IMR-90 (cell line): ENCODE results near the gene OR4K1. TPM values are rescaled to one million over a fixed set of nuclear protein-coding genes. Genes with fewer than 3 reads are reported as not detected.

Experiments
- ATAC-seq: fragments of 200-7000 bp; cut with Tn5 transposase; 2 replicates; pipeline ENCODE4 v1.9.1; 2020; ENCODE audit warnings: low read depth, mild to moderate bottlenecking, moderate library complexity
- BruUV-seq: library from RNA; stranded (reverse); fragments of 400-500 nt; replicated peaks from 2 replicates; lab custom pipeline; 2021; lab: Mats Ljungman, UMichigan
- CTCF ChIA-PET: fragments of 300-600 bp; formaldehyde crosslinking; extraction: SDS; loops from one replicate; lab custom pipeline; 2021; ENCODE audit warnings: antibody characterized with exemption; lab: Yijun Ruan, JAX
- POLR2A ChIA-PET: fragments of 300-600 bp; sonication (Branson Sonifier 250); formaldehyde crosslinking; loops from one replicate; lab custom pipeline; 2022; ENCODE audit warnings: antibody characterized with exemption; ENCODE audit not compliant: unreplicated experiment; lab: Charles Lee
- DNase-seq: peaks from one replicate; pipeline ENCODE4 v3.0.0; 2013
- H2AFZ ChIP-seq: replicated peaks from 2 replicates; pipeline ENCODE3; 2013; ENCODE audit warnings: low read length, mild to moderate bottlenecking; ENCODE audit not compliant: poor library complexity
- H2AK5ac ChIP-seq: 2 replicates; pipeline ENCODE4 v1.6.1; 2013; ENCODE audit warnings: low read depth, low read length, inconsistent platforms
- H2AK9ac ChIP-seq: replicated peaks from 2 replicates; pipeline ENCODE3; 2013; ENCODE audit warnings: mild to moderate bottlenecking, low read depth, low read length, moderate library complexity; ENCODE audit not compliant: poor library complexity
- H2BK120ac ChIP-seq: 2 replicates; pipeline ENCODE4 v1.6.1; 2013; ENCODE audit warnings: low read depth, low read length, inconsistent platforms
- H2BK15ac ChIP-seq: 3 replicates; pipeline ENCODE4 v1.6.1; 2013; ENCODE audit warnings: low read depth, low read length, inconsistent platforms
- H2BK20ac ChIP-seq: 2 replicates; pipeline ENCODE4 v1.6.1; 2013; ENCODE audit warnings: low read depth, mild to moderate bottlenecking, inconsistent platforms, low read length, moderate library complexity
- H2BK5ac ChIP-seq: 2 replicates; pipeline ENCODE4 v1.6.1; 2013; ENCODE audit warnings: mild to moderate bottlenecking, low read depth, low read length, inconsistent platforms; ENCODE audit not compliant: poor library complexity, severe bottlenecking
- H3K14ac ChIP-seq: replicated peaks from 2 replicates; pipeline ENCODE4 v1.6.1; 2013; ENCODE audit warnings: low read depth, low read length, inconsistent platforms
- H3K18ac ChIP-seq: 2 replicates; pipeline ENCODE4 v1.6.1; 2013; ENCODE audit warnings: low read depth, low read length, control low read depth
- H3K23ac ChIP-seq: 2 replicates; pipeline ENCODE4 v1.6.1; 2013; ENCODE audit warnings: low read depth, low read length, inconsistent platforms
- H3K27ac ChIP-seq: 2 replicates; pipeline ENCODE4 v1.5.1; 2013; ENCODE audit warnings: mild to moderate bottlenecking, control low read depth, low read length; ENCODE audit not compliant: insufficient read depth
- H3K27me3 ChIP-seq: 2 replicates; pipeline ENCODE4 v1.6.1; 2013; ENCODE audit warnings: low read length; ENCODE audit not compliant: control insufficient read depth, insufficient read depth
- H3K36me3 ChIP-seq: 2 replicates; pipeline ENCODE4 v1.6.1; 2013; ENCODE audit warnings: low read length, mixed read lengths; ENCODE audit not compliant: control insufficient read depth, insufficient read depth
- H3K4ac ChIP-seq: 2 replicates; pipeline ENCODE4 v1.6.1; 2013; ENCODE audit warnings: low read depth, low read length, inconsistent platforms
- H3K4me1 ChIP-seq: 2 replicates; pipeline ENCODE4 v1.6.1; 2013; ENCODE audit warnings: low read length, mixed read lengths; ENCODE audit not compliant: control insufficient read depth, insufficient read depth
- H3K4me2 ChIP-seq: 2 replicates; pipeline ENCODE4 v1.6.1; 2013; ENCODE audit warnings: low read depth, mild to moderate bottlenecking, control low read depth, low read length, moderate library complexity
- H3K4me3 ChIP-seq: 2 replicates; pipeline ENCODE4 v1.5.1; 2013; ENCODE audit warnings: low read depth, mild to moderate bottlenecking, control low read depth, low read length, moderate library complexity; ENCODE audit not compliant: insufficient read depth
- H3K56ac ChIP-seq: 2 replicates; pipeline ENCODE4 v1.6.1; 2013; ENCODE audit warnings: low read length, inconsistent platforms; ENCODE audit not compliant: insufficient read depth; ENCODE audit errors: extremely low read depth
- H3K79me1 ChIP-seq, 2 experiments: 2 replicates each; pipeline ENCODE4 v1.6.1; 2013; ENCODE audit warnings: low read length in 2 of 2, inconsistent platforms in 1 of 2, low read depth in 1 of 2
- H3K9ac ChIP-seq: 2 replicates; pipeline ENCODE4 v1.6.1; 2013; ENCODE audit warnings: low read depth, low read length, control low read depth
- H3K9me1 ChIP-seq: 2 replicates; pipeline ENCODE4 v1.6.1; 2013; ENCODE audit warnings: low read length, inconsistent platforms; ENCODE audit not compliant: insufficient read depth
- H3K9me3 ChIP-seq: 2 replicates; pipeline ENCODE4 v1.6.1; 2013; ENCODE audit warnings: low read length; ENCODE audit not compliant: control insufficient read depth, insufficient read depth
- H4K20me1 ChIP-seq: 2 replicates; pipeline ENCODE4 v1.6.1; 2013; ENCODE audit warnings: low read length, inconsistent platforms; ENCODE audit not compliant: insufficient read depth
- H4K5ac ChIP-seq: 2 replicates; pipeline ENCODE4 v1.6.1; 2013; ENCODE audit warnings: mild to moderate bottlenecking, low read depth, low read length, control low read depth
- H4K8ac ChIP-seq, 2 experiments: 2 replicates each; pipeline ENCODE4 v1.6.1; 2013; ENCODE audit warnings: low read depth in 2 of 2, low read length in 2 of 2, control low read depth in 1 of 2, inconsistent platforms in 1 of 2
- H4K91ac ChIP-seq: 2 replicates; pipeline ENCODE4 v1.6.1; 2013; ENCODE audit warnings: low read depth, low read length, inconsistent platforms; ENCODE audit not compliant: insufficient read depth
- BHLHE40 ChIP-seq: fragments of 150-350 bp; IDR thresholded peaks from 2 replicates; pipeline ENCODE4 v1.6.1; 2016; ENCODE audit warnings: mild to moderate bottlenecking, low read depth, low read length
- CEBPB ChIP-seq: IDR thresholded peaks from 2 replicates; pipeline ENCODE4 v1.6.1; 2012; ENCODE audit warnings: low read depth, low read length, improper control_type of control experiment
- CHD1 ChIP-seq: IDR thresholded peaks from 2 replicates; pipeline ENCODE4 v1.6.1; 2012; ENCODE audit warnings: low read depth, low read length, improper control_type of control experiment
- FOS ChIP-seq: fragments of 150-350 bp; IDR thresholded peaks from 2 replicates; pipeline ENCODE4 v1.6.1; 2016; ENCODE audit warnings: low read depth, low read length
- MAFK ChIP-seq: IDR thresholded peaks from 2 replicates; pipeline ENCODE4 v1.6.1; 2012; ENCODE audit warnings: low read depth, low read length, improper control_type of control experiment
- MAZ ChIP-seq: IDR thresholded peaks from 2 replicates; pipeline ENCODE4 v1.6.1; 2012; ENCODE audit warnings: low read depth, mild to moderate bottlenecking, low read length, improper control_type of control experiment, moderate library complexity, borderline replicate concordance
- MXI1 ChIP-seq: IDR thresholded peaks from 2 replicates; pipeline ENCODE4 v1.6.1; 2012; ENCODE audit warnings: low read depth, mild to moderate bottlenecking, low read length, moderate library complexity, borderline replicate concordance
- NFE2L2 ChIP-seq: fragments of 150-350 bp; IDR thresholded peaks from 2 replicates; pipeline ENCODE4 v1.6.1; 2016; ENCODE audit warnings: low read depth, mild to moderate bottlenecking, low read length
- POLR2A ChIP-seq: IDR thresholded peaks from 2 replicates; pipeline ENCODE4 v1.6.1; 2012; ENCODE audit warnings: mild to moderate bottlenecking, low read depth, low read length
- RAD21 ChIP-seq: IDR thresholded peaks from 2 replicates; pipeline ENCODE4 v1.6.1; 2012; ENCODE audit warnings: low read length, improper control_type of control experiment
- RCOR1 ChIP-seq: IDR thresholded peaks from 2 replicates; pipeline ENCODE4 v1.6.1; 2012; ENCODE audit warnings: mild to moderate bottlenecking, low read length, improper control_type of control experiment; ENCODE audit not compliant: insufficient replicate concordance
- RFX5 ChIP-seq: IDR thresholded peaks from 2 replicates; pipeline ENCODE4 v1.8.0; 2012; ENCODE audit warnings: low read depth, mild to moderate bottlenecking, low read length, moderate library complexity
- SMC3 ChIP-seq: fragments of 150-350 bp; IDR thresholded peaks from 2 replicates; pipeline ENCODE4 v1.6.1; 2016; ENCODE audit warnings: low read depth, mild to moderate bottlenecking, antibody characterized with exemption, low read length, moderate library complexity
- WGBS, 2 experiments: methylation state at CpG; one replicate each; pipeline versions ENCODE4 v1.1.5 to v1.1.7; 2013; ENCODE audit warnings: missing lambda C conversion rate in 2 of 2; ENCODE audit not compliant: insufficient read length in 1 of 2; ENCODE audit errors: extremely low coverage in 2 of 2; 5-methylcytosine and 5-hydroxymethylcytosine counted together
- dilution Hi-C: fragments of 300-500 bp; cut with HindIII; formaldehyde crosslinking; loops from one replicate; pipeline ENCODE4 v1.14.3; 2018; ENCODE audit warnings: low sequenced_read_pairs; ENCODE audit not compliant: unreplicated experiment
- in situ Hi-C: fragments of 300-500 bp; cut with MboI; formaldehyde crosslinking; loops from 3 replicates; pipeline ENCODE4 v1.14.3; 2019; ENCODE audit warnings: low sequenced_read_pairs, inconsistent platforms, mixed read lengths
- intact Hi-C: fragments of 100-400 bp; cut with micrococcal nuclease; formaldehyde crosslinking; loops from 2 replicates; pipeline ENCODE4 v1.10.0; 2022
- polyA plus RNA-seq, 3 experiments: library from polyadenylated mRNA; depleted of rRNA; stranded (reverse); fragments of >200 nt; gene quantifications; 2 replicates each; pipeline ENCODE4 v1.2.3, GENCODE V29; 2012; ENCODE audit warnings: low replicate concordance in 1 of 3
- total RNA-seq: library from RNA; depleted of rRNA; stranded (reverse); fragments of >200 nt; gene quantifications from 2 replicates; pipeline ENCODE4 v1.2.3, GENCODE V29; 2012
- TF ChIP-seq, protein P1 (sequence below): fragments of 150-350 bp; IDR thresholded peaks from 2 replicates; pipeline ENCODE4 v1.6.1; 2017; ENCODE audit warnings: mild to moderate bottlenecking, antibody characterized with exemption, low read length, low read depth
- TF ChIP-seq, protein P2 (sequence below): fragments of 150-350 bp; IDR thresholded peaks from 2 replicates; pipeline ENCODE4 v1.6.1; 2016; ENCODE audit warnings: low read depth, mild to moderate bottlenecking, low read length, moderate library complexity, borderline replicate concordance
- TF ChIP-seq, protein P3 (sequence below): conservative IDR thresholded peaks from 2 replicates; pipeline ENCODE4 v1.5.1; 2012; ENCODE audit warnings: mild to moderate bottlenecking, low read depth, low read length, improper control_type of control experiment

The OR4K1 gene
- total and polyA plus RNA-seq, 2 of the 4 experiments (the other 2 are of a cell fraction), result not detected

DNA sequence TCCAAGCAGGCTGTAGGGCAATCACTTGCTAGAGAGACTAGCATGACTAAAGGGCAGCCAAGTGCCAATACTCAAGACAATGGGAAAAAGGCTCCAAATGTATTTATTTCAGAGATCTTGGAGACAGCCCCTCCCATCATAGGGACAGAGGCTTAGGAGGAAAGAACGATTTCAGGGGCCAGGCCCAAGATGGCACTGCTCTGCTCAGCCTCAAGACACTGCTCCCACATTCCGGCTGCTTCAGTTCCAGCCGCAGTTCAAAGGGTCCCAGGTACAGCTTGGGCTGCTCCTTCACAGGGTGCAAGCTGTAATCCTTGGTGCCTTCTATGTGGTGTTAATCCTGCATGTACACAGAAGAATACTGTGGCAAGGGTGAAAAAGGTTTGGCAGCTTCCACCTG lies 29.7 kb upstream of the OR4K1 start:
- H3K79me1 ChIP-seq, result no peaks in the 10 kb centered on the region
- no peaks in the 10 kb centered on the region for H3K4me1 ChIP-seq
- no TSS peak for BruUV-seq
- no peak overlapping the region for H3K4ac ChIP-seq
- no peak overlapping the region for H4K5ac ChIP-seq
- H3K27me3 ChIP-seq, result no peaks in the 10 kb centered on the region
- H2AFZ ChIP-seq, result no peak overlapping the region
- H2AK9ac ChIP-seq, result no peak overlapping the region
- DNase-seq (no peak), ATAC-seq (no peak)
- H3K14ac ChIP-seq, result no peak overlapping the region
- peaks cover 30% of the 10 kb centered on the region for H3K9me3 ChIP-seq
- in situ Hi-C loops (no loop called here), dilution Hi-C loops (no loop called here), intact Hi-C loops (no loop called here)
- H3K9ac ChIP-seq, result no peak overlapping the region
- no peaks in the 10 kb centered on the region for H3K36me3 ChIP-seq
- H3K27ac ChIP-seq, result no peak overlapping the region
- no peak overlapping the region for H3K18ac ChIP-seq
- no peak overlapping the region for H2AK5ac ChIP-seq
- H2BK120ac ChIP-seq, result no peak overlapping the region
- H3K56ac ChIP-seq, result no peak overlapping the region
- no peak overlapping the region for H3K23ac ChIP-seq
- no peak overlapping the region for H2BK5ac ChIP-seq
- no peak overlapping the region for H2BK20ac ChIP-seq
- no peak overlapping the region for H4K8ac ChIP-seq
- no peaks in the 10 kb centered on the region for H4K20me1 ChIP-seq
- no peaks in the 10 kb centered on the region for H3K9me1 ChIP-seq
- H3K4me2 ChIP-seq, result no peak overlapping the region
- no peak overlapping the region for H2BK15ac ChIP-seq
- no peak for TF ChIP-seq SMC3
- TF ChIP-seq RCOR1, result no peak
- TF ChIP-seq CHD1, result no peak
- TF ChIP-seq MAZ, result no peak
- TF ChIP-seq, protein P1, sequence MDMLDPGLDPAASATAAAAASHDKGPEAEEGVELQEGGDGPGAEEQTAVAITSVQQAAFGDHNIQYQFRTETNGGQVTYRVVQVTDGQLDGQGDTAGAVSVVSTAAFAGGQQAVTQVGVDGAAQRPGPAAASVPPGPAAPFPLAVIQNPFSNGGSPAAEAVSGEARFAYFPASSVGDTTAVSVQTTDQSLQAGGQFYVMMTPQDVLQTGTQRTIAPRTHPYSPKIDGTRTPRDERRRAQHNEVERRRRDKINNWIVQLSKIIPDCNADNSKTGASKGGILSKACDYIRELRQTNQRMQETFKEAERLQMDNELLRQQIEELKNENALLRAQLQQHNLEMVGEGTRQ, result no peak
- TF ChIP-seq RAD21, result no peak
- TF ChIP-seq, protein P2, sequence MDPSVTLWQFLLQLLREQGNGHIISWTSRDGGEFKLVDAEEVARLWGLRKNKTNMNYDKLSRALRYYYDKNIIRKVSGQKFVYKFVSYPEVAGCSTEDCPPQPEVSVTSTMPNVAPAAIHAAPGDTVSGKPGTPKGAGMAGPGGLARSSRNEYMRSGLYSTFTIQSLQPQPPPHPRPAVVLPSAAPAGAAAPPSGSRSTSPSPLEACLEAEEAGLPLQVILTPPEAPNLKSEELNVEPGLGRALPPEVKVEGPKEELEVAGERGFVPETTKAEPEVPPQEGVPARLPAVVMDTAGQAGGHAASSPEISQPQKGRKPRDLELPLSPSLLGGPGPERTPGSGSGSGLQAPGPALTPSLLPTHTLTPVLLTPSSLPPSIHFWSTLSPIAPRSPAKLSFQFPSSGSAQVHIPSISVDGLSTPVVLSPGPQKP, result no peak
- TF ChIP-seq FOS, result no peak
- TF ChIP-seq, protein P3, sequence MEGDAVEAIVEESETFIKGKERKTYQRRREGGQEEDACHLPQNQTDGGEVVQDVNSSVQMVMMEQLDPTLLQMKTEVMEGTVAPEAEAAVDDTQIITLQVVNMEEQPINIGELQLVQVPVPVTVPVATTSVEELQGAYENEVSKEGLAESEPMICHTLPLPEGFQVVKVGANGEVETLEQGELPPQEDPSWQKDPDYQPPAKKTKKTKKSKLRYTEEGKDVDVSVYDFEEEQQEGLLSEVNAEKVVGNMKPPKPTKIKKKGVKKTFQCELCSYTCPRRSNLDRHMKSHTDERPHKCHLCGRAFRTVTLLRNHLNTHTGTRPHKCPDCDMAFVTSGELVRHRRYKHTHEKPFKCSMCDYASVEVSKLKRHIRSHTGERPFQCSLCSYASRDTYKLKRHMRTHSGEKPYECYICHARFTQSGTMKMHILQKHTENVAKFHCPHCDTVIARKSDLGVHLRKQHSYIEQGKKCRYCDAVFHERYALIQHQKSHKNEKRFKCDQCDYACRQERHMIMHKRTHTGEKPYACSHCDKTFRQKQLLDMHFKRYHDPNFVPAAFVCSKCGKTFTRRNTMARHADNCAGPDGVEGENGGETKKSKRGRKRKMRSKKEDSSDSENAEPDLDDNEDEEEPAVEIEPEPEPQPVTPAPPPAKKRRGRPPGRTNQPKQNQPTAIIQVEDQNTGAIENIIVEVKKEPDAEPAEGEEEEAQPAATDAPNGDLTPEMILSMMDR, result no peak
- TF ChIP-seq RFX5, result no peak
- no peak for TF ChIP-seq MXI1
- no peak for TF ChIP-seq CEBPB
- TF ChIP-seq NFE2L2, result no peak
- TF ChIP-seq POLR2A, result no peak
- TF ChIP-seq MAFK, result no peak
- TF ChIP-seq BHLHE40, result no peak
- ChIA-PET CTCF (no interaction called here), POLR2A (no interaction called here)
- WGBS, 2 experiments, result 61% methylated on average over 3 of the region's 3 CpGs; no CpG with 5 or more reads in 1 of the 2 experiments
- no peak overlapping the region for H4K91ac ChIP-seq
- no peak overlapping the region for H3K4me3 ChIP-seq
